ENCODE data around the gene LLGL2. TPM values are rescaled to one million over a fixed set of nuclear protein-coding genes. Genes with fewer than 3 reads are reported as not detected.

LLGL2 gene
- total and polyA plus RNA-seq, 2 donors (not counting 1 experiment from before 2014, with no cell fraction given), result 0.03 to 0.33 TPM

GRCh38 chr17:75551266-75551665, 25.8 kb downstream of the LLGL2 start:
- DNase-seq (ENCODE audit: low read depth in 2 of 2), result peak in 1 of 2 donors; percentile 10
- no peaks in the 10 kb centered on the region for H3K79me2 ChIP-seq (ENCODE audit: control insufficient read depth, insufficient read depth, low read length)
- H2AFZ ChIP-seq (ENCODE audit: low read length), result no peak overlapping the region
- TF ChIP-seq CTCF (conservative IDR thresholded peaks at IDR 0.05 in 1 of 2, IDR thresholded peaks at IDR 0.05 in 1 of 2; ENCODE audit: low read depth in 1 of 2, low read length in 2 of 2), result no peak
- TF ChIP-seq EZH2 (IDR thresholded peaks at IDR 0.05; ENCODE audit: low read length, missing control alignments), result no peak
- H4K20me1 ChIP-seq (ENCODE audit: control insufficient read depth, extremely low read depth, insufficient read depth, low read length), result no peaks in the 10 kb centered on the region
- H3K4me1 ChIP-seq (ENCODE audit: control insufficient read depth, extremely low read depth, insufficient read depth, low read length), result no peaks in the 10 kb centered on the region
- H3K9ac ChIP-seq (ENCODE audit: insufficient read depth, low read length), result no peak overlapping the region
- H3K4me3 ChIP-seq (replicated peaks in 1 of 4; ENCODE audit: control extremely low read depth in 1 of 4, insufficient read depth in 1 of 4, low read depth in 3 of 4, low read length in 4 of 4), result no peak overlapping the region
- no peak overlapping the region for H3K4me2 ChIP-seq (ENCODE audit: extremely low read depth, insufficient read depth, low read length)
- H3K9me3 ChIP-seq (ENCODE audit: control insufficient read depth, insufficient read depth, low read depth, low read length), result no peaks in the 10 kb centered on the region
- H3K27ac ChIP-seq (ENCODE audit: insufficient read depth, low read length), result no peak overlapping the region
- H3K36me3 ChIP-seq (ENCODE audit: control insufficient read depth, insufficient read depth, low read length), result no peaks in the 10 kb centered on the region
- H3K27me3 ChIP-seq (ENCODE audit: control insufficient read depth, insufficient read depth, low read length), result no peaks in the 10 kb centered on the region

GRCh38 chr17:75552425-75553294, 27.2 kb downstream of the LLGL2 start:
- H3K9ac ChIP-seq (ENCODE audit: insufficient read depth, low read length), result no peak overlapping the region
- no peaks in the 10 kb centered on the region for H3K27me3 ChIP-seq (ENCODE audit: control insufficient read depth, insufficient read depth, low read length)
- H3K9me3 ChIP-seq (ENCODE audit: control insufficient read depth, insufficient read depth, low read depth, low read length), result no peaks in the 10 kb centered on the region
- H3K79me2 ChIP-seq (ENCODE audit: control insufficient read depth, insufficient read depth, low read length), result no peaks in the 10 kb centered on the region
- no peak for TF ChIP-seq EZH2 (IDR thresholded peaks at IDR 0.05; ENCODE audit: low read length, missing control alignments)
- no peak for TF ChIP-seq CTCF (conservative IDR thresholded peaks at IDR 0.05 in 1 of 2, IDR thresholded peaks at IDR 0.05 in 1 of 2; ENCODE audit: low read depth in 1 of 2, low read length in 2 of 2)
- no peaks in the 10 kb centered on the region for H4K20me1 ChIP-seq (ENCODE audit: control insufficient read depth, extremely low read depth, insufficient read depth, low read length)
- no peak overlapping the region for H3K4me3 ChIP-seq (replicated peaks in 1 of 4; ENCODE audit: control extremely low read depth in 1 of 4, insufficient read depth in 1 of 4, low read depth in 3 of 4, low read length in 4 of 4)
- no peaks in the 10 kb centered on the region for H3K36me3 ChIP-seq (ENCODE audit: control insufficient read depth, insufficient read depth, low read length)
- no peaks in the 10 kb centered on the region for H3K4me1 ChIP-seq (ENCODE audit: control insufficient read depth, extremely low read depth, insufficient read depth, low read length)
- peak in 1 of 2 donors; percentile 7 for DNase-seq (ENCODE audit: low read depth in 2 of 2)
- H2AFZ ChIP-seq (ENCODE audit: low read length), result no peak overlapping the region
- H3K27ac ChIP-seq (ENCODE audit: insufficient read depth, low read length), result no peak overlapping the region
- no peak overlapping the region for H3K4me2 ChIP-seq (ENCODE audit: extremely low read depth, insufficient read depth, low read length)

GRCh38 chr17:75553295-75554110, 28.0 kb downstream of the LLGL2 start:
- DNase-seq (ENCODE audit: low read depth in 2 of 2), result no peak
- no peak overlapping the region for H3K4me3 ChIP-seq (replicated peaks in 1 of 4; ENCODE audit: control extremely low read depth in 1 of 4, insufficient read depth in 1 of 4, low read depth in 3 of 4, low read length in 4 of 4)
- no peak overlapping the region for H3K9ac ChIP-seq (ENCODE audit: insufficient read depth, low read length)
- H3K4me1 ChIP-seq (ENCODE audit: control insufficient read depth, extremely low read depth, insufficient read depth, low read length), result no peaks in the 10 kb centered on the region
- no peaks in the 10 kb centered on the region for H3K27me3 ChIP-seq (ENCODE audit: control insufficient read depth, insufficient read depth, low read length)
- H3K79me2 ChIP-seq (ENCODE audit: control insufficient read depth, insufficient read depth, low read length), result no peaks in the 10 kb centered on the region
- H3K4me2 ChIP-seq (ENCODE audit: extremely low read depth, insufficient read depth, low read length), result no peak overlapping the region
- H4K20me1 ChIP-seq (ENCODE audit: control insufficient read depth, extremely low read depth, insufficient read depth, low read length), result no peaks in the 10 kb centered on the region
- no peaks in the 10 kb centered on the region for H3K9me3 ChIP-seq (ENCODE audit: control insufficient read depth, insufficient read depth, low read depth, low read length)
- H3K36me3 ChIP-seq (ENCODE audit: control insufficient read depth, insufficient read depth, low read length), result no peaks in the 10 kb centered on the region
- H2AFZ ChIP-seq (ENCODE audit: low read length), result no peak overlapping the region
- no peak overlapping the region for H3K27ac ChIP-seq (ENCODE audit: insufficient read depth, low read length)
- no peak for TF ChIP-seq EZH2 (IDR thresholded peaks at IDR 0.05; ENCODE audit: low read length, missing control alignments)
- no peak for TF ChIP-seq CTCF (conservative IDR thresholded peaks at IDR 0.05 in 1 of 2, IDR thresholded peaks at IDR 0.05 in 1 of 2; ENCODE audit: low read depth in 1 of 2, low read length in 2 of 2)
